Stimulated activated CD4-positive, alpha-beta T cell treated with anti-CD3 and anti-CD28 coated beads, Interleukin-1b, Interleukin-23, amount 100 ng/mL, for 1 hour (primary cell): Measurements from ENCODE around the gene CHCHD2.
A peak's percentile ranks its signal among the peaks of the same experiment; 100 is the strongest.
"Not testable (repeated sequence)": the region's sequence is repeated elsewhere in the genome, so short reads cannot be mapped to it uniquely, and the experiment has no call there.

Source experiments
- DNase-seq, 2 donors: peaks; one replicate each; pipeline ENCODE4 v3.0.0-alpha.2; 2020; ENCODE audit warnings: low read depth in 2 of 2

CHCHD2 gene

GRCh38 chr7:56106108-56107073 is at the start of gene CHCHD2:
Gene CHCHD2 (minus strand): TSS chr7:56106476. CDS start chr7:56106413, 63 bp downstream.
- DNase-seq, result peak; percentile 68 to 79

GRCh38 chr7:56131062-56131461 is 24.8 kb upstream of the CHCHD2 start:
- not testable (repeated sequence) for DNase-seq

- no peak for DNase-seq
Measured at GRCh38 chr7:56127241-56127975, 21.1 kb upstream of the CHCHD2 start.

GRCh38 chr7:56125831-56126230 is 19.6 kb upstream of the CHCHD2 start:
- DNase-seq, result no peak

GRCh38 chr7:56124981-56125380 is 18.7 kb upstream of the CHCHD2 start:
- no peak for DNase-seq

GRCh38 chr7:56121440-56121839 is 15.2 kb upstream of the CHCHD2 start:
- no peak for DNase-seq

GRCh38 chr7:56115852-56116538 is 9.7 kb upstream of the CHCHD2 start, which contains the start of gene NUPR2:
Gene NUPR2 (minus strand): TSS chr7:56116417. CDS start chr7:56116314, 103 bp downstream.
- no peak for DNase-seq

- DNase-seq, result not testable (repeated sequence)
Measured at GRCh38 chr7:56112244-56112643, 6.0 kb upstream of the CHCHD2 start.

- no peak for DNase-seq
Measured at GRCh38 chr7:56110611-56111010, 4.3 kb upstream of the CHCHD2 start.

GRCh38 chr7:56107954-56108258 is 1.6 kb upstream of the CHCHD2 start:
- no peak for DNase-seq

- no peak for DNase-seq
Measured at GRCh38 chr7:56105508-56105907, 768 bp downstream of the CHCHD2 start.

GRCh38 chr7:56104138-56104537 is 2.1 kb downstream of the CHCHD2 start:
- DNase-seq, result not testable (repeated sequence)

- no peak for DNase-seq
Measured at GRCh38 chr7:56099653-56100052, 6.6 kb downstream of the CHCHD2 start.

GRCh38 chr7:56098187-56099008 is 7.9 kb downstream of the CHCHD2 start:
- not testable (repeated sequence) for DNase-seq

GRCh38 chr7:56097700-56098099 is 8.6 kb downstream of the CHCHD2 start:
- no peak for DNase-seq

GRCh38 chr7:56092789-56093531 is 13.3 kb downstream of the CHCHD2 start, which contains the start of gene PHKG1:
Gene PHKG1 (minus strand): TSS chr7:56092952. CDS start chr7:56088941, 4,011 bp downstream.
- no peak for DNase-seq

GRCh38 chr7:56092388-56092787 is 13.9 kb downstream of the CHCHD2 start:
- not testable (repeated sequence) for DNase-seq

GRCh38 chr7:56091591-56091990 is 14.7 kb downstream of the CHCHD2 start:
- DNase-seq, result no peak

- no peak for DNase-seq
Measured at GRCh38 chr7:56087445-56087844, 18.8 kb downstream of the CHCHD2 start.

- DNase-seq, result no peak
Measured at GRCh38 chr7:56086761-56087160, 19.5 kb downstream of the CHCHD2 start.
